Fibroblast of peridontal ligament (primary cell): Measurements from ENCODE around the gene DIS3L.
"Not testable (repeated sequence)": the region's sequence is repeated elsewhere in the genome, so short reads cannot be mapped to it uniquely, and the experiment has no call there.

ENCODE experiments used
- DNase-seq: peaks from one replicate; pipeline ENCODE4 v3.0.0-alpha.2; 2010; ENCODE audit errors: extremely low read depth

The DIS3L gene

DNA sequence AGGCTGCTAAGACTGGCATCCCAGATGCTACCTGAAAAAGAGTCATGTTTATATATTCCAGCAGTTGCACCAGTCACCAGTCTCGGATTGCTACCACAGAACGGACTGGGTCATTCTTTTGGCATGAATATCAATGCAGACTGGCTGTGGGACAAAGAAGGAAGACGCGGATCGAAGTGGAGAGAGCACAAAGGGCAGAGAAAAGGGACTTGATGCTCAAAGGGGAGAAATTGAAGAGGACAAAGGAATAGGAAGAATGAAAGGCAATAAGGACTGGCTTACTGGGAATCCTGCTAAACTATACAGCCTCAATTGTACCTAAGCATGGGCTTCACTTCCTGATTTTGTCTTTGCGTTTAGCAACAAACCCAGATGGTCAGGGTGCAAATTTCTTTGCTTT, 15.3 kb upstream of the DIS3L start:
- DNase-seq: no peak

DNA sequence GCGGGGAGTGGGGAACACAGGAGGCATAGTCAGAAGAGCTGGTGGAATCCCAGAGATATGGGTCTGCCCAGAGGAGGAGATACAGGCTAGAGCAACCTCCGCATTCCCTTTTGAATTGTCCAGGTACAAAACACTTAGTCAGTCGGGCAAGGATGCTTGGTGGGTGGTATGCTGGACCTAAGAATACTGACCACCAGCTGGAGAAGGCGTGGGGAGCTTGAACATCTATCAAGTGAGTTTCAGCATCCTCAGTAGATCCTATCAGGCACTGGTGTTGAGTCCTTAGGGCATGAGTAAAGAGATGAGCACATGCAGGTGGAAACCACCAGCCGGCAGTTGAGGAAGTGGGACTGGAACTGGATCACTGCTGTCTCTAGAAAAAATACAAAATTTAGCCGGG, 14.7 kb upstream of the DIS3L start:
- no peak for DNase-seq

DNA sequence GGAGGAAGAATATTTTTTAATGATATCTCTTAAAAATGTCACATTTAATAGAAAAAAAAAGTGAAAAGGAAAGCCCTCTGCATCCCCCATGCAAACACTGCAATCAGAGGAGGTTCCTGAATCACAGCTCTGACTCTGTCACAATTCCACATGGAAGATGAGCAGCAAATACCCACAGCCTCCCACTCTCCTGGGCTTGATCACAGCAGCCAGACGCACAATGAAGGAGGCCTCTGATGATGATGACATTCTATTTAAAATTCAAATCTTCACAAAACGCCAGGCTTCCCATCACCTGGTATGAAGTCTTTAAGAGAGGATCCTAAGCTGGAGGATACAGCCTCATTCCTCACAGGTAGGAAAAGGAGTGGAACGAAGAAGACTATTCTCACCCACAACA, 9.1 kb upstream of the DIS3L start:
- DNase-seq: no peak

DNA sequence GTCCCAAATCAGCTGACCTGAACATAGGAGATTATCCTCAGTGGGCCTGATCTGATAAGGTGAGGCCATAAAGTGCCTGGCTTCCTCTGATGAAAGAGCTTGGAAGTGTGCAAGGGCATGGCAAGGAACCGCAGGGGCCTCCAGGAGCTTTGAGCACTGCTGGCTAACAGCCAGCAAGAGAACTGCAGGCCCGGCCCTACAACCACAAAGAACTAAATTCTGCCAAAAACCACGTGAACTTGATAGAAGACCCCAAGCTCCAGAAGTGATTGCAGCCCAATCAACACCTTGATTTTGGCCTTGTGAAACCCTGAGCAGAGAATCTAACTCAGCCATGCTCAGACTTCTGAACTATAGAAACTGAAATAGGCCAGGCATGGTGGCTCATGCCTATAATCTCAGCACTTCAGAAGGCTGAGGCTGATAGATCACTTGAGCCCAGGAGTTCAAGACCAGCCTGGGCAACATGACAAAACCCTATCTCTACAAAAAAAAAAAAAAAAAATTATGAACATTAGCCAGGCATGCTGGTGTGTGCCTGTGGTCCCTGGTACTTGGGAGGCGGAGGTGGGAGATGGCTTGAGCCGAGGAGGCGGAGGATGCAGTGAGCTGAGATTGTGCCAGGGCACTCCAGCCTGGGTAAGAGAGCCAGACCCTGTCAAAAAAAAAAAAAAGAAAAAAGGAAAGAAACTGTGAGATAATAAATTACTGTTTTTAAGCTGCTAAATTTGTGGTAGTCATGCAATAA, 7.7 kb upstream of the DIS3L start:
- DNase-seq: no peak

GRCh38 chr15:66287461-66288057, 5.8 kb upstream of the DIS3L start:
- peak; percentile 58 for DNase-seq

DNA sequence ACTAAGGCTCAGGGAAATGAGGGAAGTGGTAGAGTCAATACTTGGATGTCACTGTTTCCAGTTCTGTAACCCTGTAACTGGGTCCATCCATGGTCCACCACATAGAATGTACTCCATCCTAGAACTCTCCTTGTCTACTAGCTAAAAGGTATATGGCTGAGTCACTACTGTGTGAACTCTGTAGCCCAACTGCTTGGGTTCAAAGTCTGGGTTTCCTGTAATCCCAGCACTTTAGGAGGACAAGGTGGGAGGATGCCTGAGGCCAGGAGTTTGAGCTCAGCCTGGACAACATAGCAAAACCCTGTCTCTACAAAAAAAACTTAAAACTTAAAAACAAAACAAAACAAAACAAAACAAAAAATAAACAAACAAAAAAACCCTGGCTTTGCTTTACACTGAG, 5.3 kb upstream of the DIS3L start:
- DNase-seq: no peak

DNA sequence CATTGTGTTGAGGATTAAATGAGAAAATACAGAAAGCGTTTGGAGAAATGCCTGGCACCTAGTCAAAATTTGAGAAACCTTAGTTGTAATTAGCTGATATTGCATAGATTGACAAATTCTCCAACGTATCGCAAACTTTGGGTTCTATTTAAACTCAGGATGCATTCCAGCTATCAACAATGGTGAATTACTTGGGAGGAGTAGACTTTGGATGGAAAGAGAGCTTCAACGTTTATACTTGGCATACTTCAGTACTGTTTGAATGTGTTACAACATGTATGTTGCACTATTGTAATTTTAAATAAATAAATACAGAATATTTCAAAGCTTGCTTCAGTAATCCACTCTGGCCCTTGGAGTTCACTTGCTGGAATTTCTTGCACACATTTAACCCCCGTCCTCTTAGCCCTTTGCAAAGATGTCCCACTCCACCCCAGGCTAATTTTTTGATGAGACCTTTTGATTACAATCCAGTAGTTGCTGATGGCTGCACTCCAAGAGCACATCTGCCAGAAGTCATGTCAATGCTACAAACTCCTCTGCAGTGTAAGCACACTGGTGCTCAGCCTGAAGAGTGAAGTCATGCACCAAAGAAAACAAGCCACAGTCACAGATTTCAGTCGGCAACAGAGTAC, 4.7 kb upstream of the DIS3L start:
- DNase-seq: peak; percentile 73

DNA sequence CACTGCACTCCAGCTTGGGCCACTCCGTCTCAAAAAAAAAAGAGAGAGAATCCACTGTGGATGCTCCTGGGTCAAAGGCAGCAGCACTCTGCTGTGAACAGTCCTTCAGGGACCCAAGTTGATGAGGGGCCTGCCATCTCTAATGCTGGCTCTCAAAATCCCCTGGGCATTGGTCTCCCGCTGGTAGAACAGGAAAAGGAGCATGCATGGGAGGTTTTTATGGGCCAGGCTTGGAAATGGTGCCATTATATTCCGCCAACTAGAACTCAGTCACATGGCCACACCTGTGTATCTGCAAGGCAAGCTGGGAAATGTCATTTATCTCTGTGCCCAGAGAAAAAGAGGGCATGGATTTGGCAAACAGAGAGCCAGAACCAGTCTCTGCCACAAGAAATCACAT, 3.4 kb upstream of the DIS3L start:
- DNase-seq: no peak

GRCh38 chr15:66290518-66290917, 2.9 kb upstream of the DIS3L start:
- DNase-seq: no peak

- no peak for DNase-seq
Measured at GRCh38 chr15:66291816-66292570, 1.4 kb upstream of the DIS3L start.

DNA sequence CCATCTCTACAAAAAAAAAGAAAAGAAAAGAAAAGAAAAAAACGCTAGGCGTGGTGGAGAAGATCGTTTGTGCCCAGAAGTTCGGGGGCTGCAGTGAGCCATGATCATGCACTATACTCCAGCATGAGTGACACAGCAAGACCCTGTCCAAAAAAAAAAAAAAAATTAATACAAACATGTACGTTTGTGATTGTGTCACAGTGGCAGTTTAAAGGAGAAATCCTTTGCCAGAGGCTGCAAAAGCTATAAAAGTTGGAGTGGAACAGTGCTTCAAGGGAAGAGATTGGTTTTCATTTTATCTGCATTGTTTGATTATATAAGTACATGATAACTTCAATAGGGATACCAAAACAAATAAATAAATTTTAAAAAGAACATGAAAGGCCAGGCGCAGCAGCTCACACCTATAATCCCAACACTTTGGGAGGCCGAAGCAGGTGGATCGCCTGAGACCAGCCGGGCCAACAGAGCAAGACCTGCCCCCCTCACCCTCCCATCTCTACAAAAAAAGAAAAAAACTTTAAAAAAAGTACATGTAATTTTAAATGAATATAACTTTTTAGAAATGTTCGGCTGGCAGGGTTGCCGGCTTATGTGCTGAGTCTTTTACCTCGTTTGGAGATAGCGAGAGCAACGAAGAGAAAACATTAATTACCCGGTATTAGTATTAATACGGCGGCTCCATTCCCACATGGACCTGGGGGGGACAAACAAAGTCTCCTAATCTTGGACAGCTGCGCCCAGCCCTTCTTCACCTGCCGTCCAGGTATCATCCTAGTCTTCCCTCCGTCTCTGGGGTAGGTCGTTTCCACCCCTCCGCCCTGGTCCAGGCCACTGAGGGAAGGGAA, 573 bp upstream of the DIS3L start:
- DNase-seq: peak; percentile 5

- DNase-seq: peak; percentile 61
Measured at GRCh38 chr15:66294157-66294931, 976 bp downstream of the DIS3L start.

DNA sequence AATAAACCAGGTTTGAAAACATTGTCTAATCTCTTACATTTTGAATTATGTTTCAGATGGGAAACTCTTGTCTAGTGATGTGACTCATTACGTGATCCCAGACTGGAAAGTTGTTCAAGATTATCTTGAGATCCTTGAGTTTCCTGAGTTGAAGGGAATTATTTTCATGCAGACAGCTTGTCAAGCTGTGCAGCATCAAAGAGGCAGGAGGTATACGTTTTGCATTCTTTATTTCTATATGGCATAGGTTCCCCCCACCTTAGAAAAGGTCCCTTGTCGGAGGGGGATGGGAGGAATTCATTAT, 1.5 kb downstream of the DIS3L start:
- peak; percentile 39 for DNase-seq

- no peak for DNase-seq
Measured at GRCh38 chr15:66296186-66296585, 2.8 kb downstream of the DIS3L start.

GRCh38 chr15:66298803-66299251, 5.5 kb downstream of the DIS3L start:
- peak; percentile 20 for DNase-seq

- no peak for DNase-seq
Measured at GRCh38 chr15:66302489-66303278, 9.3 kb downstream of the DIS3L start.

GRCh38 chr15:66304425-66304824, 11.1 kb downstream of the DIS3L start:
- not testable (repeated sequence) for DNase-seq

GRCh38 chr15:66306381-66306780, 13.0 kb downstream of the DIS3L start:
- DNase-seq: no peak

- DNase-seq: no peak
Measured at GRCh38 chr15:66308531-66308930, 15.2 kb downstream of the DIS3L start.

- no peak for DNase-seq
Measured at GRCh38 chr15:66309828-66310227, 16.5 kb downstream of the DIS3L start.
